LNCAP (cell line): ENCODE results near the gene POLA1.

Experiments used
- TF ChIP-seq, protein P1 (sequence below): fragments of 450-650 bp; IDR thresholded peaks from 2 replicates; pipeline ENCODE4 v1.5.1; 2017; ENCODE audit warnings: mild to moderate bottlenecking

The POLA1 gene

GRCh38 chrX:25010784-25011588 lies 317.3 kb downstream of the POLA1 start:
- TF ChIP-seq, protein P1, sequence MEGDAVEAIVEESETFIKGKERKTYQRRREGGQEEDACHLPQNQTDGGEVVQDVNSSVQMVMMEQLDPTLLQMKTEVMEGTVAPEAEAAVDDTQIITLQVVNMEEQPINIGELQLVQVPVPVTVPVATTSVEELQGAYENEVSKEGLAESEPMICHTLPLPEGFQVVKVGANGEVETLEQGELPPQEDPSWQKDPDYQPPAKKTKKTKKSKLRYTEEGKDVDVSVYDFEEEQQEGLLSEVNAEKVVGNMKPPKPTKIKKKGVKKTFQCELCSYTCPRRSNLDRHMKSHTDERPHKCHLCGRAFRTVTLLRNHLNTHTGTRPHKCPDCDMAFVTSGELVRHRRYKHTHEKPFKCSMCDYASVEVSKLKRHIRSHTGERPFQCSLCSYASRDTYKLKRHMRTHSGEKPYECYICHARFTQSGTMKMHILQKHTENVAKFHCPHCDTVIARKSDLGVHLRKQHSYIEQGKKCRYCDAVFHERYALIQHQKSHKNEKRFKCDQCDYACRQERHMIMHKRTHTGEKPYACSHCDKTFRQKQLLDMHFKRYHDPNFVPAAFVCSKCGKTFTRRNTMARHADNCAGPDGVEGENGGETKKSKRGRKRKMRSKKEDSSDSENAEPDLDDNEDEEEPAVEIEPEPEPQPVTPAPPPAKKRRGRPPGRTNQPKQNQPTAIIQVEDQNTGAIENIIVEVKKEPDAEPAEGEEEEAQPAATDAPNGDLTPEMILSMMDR, result no peak

DNA sequence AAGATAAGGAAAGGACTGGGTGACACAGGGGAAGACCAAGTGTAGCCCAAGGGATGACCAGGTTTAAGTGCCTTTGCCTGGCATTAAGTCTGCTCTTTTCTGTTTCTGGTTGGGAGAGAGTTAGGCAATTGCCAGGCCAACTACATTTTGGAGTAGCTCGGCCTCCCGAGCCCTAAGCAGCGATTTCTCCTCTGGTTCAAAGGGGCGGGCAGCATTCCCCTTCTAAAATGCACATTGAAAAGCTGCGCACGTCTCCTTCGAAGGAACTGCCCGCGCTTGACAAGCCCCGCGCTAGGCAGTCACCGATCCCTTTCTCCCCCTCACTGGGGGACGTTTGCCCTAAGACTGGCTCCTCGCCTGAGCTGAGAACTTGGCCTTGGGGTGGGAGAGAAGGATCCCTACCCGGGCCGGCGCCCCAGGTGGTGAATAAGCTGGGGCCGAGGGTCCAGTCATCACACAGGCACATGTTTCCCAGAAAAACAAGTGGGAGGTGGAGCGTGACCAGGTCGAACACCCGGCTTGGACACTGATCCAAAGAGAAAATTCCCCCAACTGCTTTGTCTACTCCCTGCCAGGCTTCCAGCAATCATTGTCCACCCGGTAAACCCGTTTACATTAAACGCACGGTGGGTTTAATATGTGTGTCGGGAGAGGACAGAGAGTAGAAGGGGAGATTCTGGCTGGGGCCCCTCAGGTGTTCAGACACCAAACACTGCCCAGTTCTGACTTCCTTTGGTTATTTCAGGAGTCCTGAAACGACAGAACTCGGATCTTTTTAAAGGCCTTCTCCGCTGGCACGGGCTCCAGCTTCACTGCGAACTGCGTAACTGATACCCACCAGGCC lies 318.1 kb downstream of the POLA1 start:
- TF ChIP-seq, protein P1, result no peak

- TF ChIP-seq, protein P1, result no peak
Measured at GRCh38 chrX:25012433-25012735, 318.7 kb downstream of the POLA1 start.

DNA sequence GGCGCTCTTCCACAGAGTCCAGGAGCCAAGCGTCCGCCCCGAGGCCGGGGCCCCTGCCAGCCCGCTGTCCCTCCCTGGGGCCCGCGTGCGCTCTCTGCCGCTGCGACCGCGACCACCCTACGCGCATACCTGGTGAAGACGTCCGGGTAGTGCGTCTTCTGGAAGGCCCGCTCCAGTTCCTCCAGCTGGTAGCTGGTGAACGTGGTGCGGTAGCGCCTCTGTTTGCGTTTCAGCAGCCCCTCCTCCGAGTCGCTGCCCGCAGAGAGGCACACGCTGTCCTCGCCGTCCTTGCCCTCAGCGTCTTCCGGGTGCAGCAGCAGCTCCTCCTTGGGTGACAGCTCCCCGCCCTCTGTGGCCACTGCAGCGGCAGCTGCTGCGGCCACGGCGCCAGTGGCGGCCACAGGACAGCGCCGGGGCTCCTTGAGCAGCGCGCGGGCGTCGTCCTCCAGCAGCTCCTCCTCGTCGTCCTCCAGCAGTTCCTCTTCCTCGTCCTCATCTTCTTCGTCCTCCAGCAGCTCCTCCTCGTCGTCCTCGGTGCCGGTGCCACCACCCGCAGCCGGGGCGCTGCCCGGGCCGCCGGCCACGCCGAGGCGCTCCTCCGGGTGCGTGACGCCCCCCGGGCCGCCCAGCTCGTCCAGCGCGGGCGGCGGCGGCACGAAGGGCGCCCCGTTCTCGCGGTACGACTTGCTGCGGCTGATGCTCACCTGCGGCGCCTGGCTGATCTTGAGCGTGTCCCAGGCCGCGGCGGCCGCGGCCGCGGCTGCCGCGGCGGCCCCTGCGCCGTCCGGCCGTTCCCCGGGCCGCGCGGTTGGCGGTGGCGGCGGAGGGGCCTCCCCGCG lies 319.3 kb downstream of the POLA1 start:
- TF ChIP-seq, protein P1, result no peak

GRCh38 chrX:25013632-25014365 lies 320.1 kb downstream of the POLA1 start:
- TF ChIP-seq, protein P1, result no peak

GRCh38 chrX:25014366-25014838 lies 320.7 kb downstream of the POLA1 start:
- TF ChIP-seq, protein P1, result no peak
